ENCODE data around the gene CPNE9.

The CPNE9 gene

DNA sequence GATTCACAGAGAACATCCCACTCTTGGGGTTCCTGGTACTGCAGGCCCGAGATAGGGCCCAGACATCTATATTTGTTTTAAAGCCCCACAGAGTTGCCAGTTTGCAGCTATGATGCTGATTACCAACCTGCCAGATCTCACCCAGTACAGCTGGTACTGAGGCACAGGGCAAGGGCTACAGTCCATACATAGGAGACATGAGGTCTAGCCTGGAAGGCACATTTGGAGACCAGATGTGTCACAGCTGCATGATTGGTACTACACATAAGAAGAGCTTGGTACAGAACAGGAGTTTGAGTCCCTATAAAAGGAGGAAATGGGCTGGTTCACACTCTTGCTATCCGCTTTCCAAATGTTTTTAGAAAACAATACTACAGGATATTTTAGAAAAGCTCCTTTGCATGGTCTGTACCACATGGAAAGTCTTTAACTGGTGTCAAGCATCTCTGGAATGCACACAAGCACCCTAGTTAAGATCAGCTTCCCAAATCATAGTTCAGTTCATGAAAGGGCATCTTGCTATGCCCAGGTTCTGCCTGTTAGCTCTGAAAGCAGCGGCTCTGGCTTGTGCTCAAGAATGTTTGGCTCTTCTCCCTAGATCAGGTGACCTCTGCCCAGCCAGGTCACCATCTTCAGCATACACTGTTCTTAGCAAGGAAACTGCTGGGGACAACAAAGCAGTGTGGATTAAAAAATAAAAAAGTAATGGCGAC is 33.8 kb upstream of the CPNE9 start:
- no peaks in the 10 kb centered on the region for H3K9me2 ChIP-seq (replicated peaks; ENCODE audit: insufficient read depth, low read length)
- TF ChIP-seq EZH2phosphoT487 (IDR thresholded peaks at IDR 0.05; ENCODE audit: low read length), result no peak
- TF ChIP-seq EZH2 (optimal IDR thresholded peaks at IDR 0.05; ENCODE audit: low read depth, low read length), result no peak
- TF ChIP-seq CTCF (IDR thresholded peaks at IDR 0.05; ENCODE audit: low read length), result no peak
- H4K20me1 ChIP-seq (ENCODE audit: insufficient read depth, low read length), result no peaks in the 10 kb centered on the region
- no peaks in the 10 kb centered on the region for H3K4me1 ChIP-seq (ENCODE audit: low read length)
- H3K27ac ChIP-seq (ENCODE audit: low read length), result no peak overlapping the region
- H3F3A ChIP-seq (ENCODE audit: insufficient read depth, low read length), result no peaks in the 10 kb centered on the region
- no peak overlapping the region for H3K4me2 ChIP-seq (ENCODE audit: low read depth, low read length)
- H3K9me3 ChIP-seq (replicated peaks; ENCODE audit: insufficient read depth, low read length), result no peaks in the 10 kb centered on the region
- no peaks in the 10 kb centered on the region for H3K27me3 ChIP-seq (replicated peaks; ENCODE audit: insufficient read depth, low read length)
- H3K36me3 ChIP-seq (replicated peaks; ENCODE audit: insufficient read depth, low read length), result 0 out of 2 replicates have a peak, but pooled peaks cover 3% of the 10 kb centered on the region
- H2AFZ ChIP-seq (ENCODE audit: low read length), result no peak overlapping the region
- H3K9ac ChIP-seq (ENCODE audit: low read length), result no peak overlapping the region
- H3K79me2 ChIP-seq (ENCODE audit: low read length), result no peaks in the 10 kb centered on the region
- H3K4me3 ChIP-seq (ENCODE audit: low read length), result no peak overlapping the region
- no peak for DNase-seq

- Histone ChIP-seq H3K4me2 (ENCODE audit: low read depth, low read length) (no peak overlapping the region), H3K9ac (ENCODE audit: low read length) (no peak overlapping the region), H3K27ac (ENCODE audit: low read length) (no peak overlapping the region), H4K20me1 (ENCODE audit: insufficient read depth, low read length) (no peaks in the 10 kb centered on the region), H3F3A (ENCODE audit: insufficient read depth, low read length) (no peaks in the 10 kb centered on the region), H2AFZ (ENCODE audit: low read length) (no peak overlapping the region), H3K79me2 (ENCODE audit: low read length) (no peaks in the 10 kb centered on the region), H3K9me3 (replicated peaks; ENCODE audit: insufficient read depth, low read length) (no peaks in the 10 kb centered on the region), H3K36me3 (replicated peaks; ENCODE audit: insufficient read depth, low read length) (peaks cover 7% of the 10 kb centered on the region; the same call in 1 of the 2 replicates), H3K9me2 (replicated peaks; ENCODE audit: insufficient read depth, low read length) (no peaks in the 10 kb centered on the region), H3K4me1 (ENCODE audit: low read length) (no peaks in the 10 kb centered on the region), H3K27me3 (replicated peaks; ENCODE audit: insufficient read depth, low read length) (no peaks in the 10 kb centered on the region), H3K4me3 (ENCODE audit: low read length) (no peak overlapping the region)
- TF ChIP-seq EZH2phosphoT487 (IDR thresholded peaks at IDR 0.05; ENCODE audit: low read length) (no peak), CTCF (IDR thresholded peaks at IDR 0.05; ENCODE audit: low read length) (no peak), EZH2 (optimal IDR thresholded peaks at IDR 0.05; ENCODE audit: low read depth, low read length) (no peak)
- DNase-seq, result no peak
These were observed 30.6 kb upstream of the CPNE9 start for GRCh38 chr3:9673082-9673481.

GRCh38 chr3:9673752-9674151 is 29.9 kb upstream of the CPNE9 start:
- H4K20me1 ChIP-seq (ENCODE audit: insufficient read depth, low read length), result no peaks in the 10 kb centered on the region
- no peak overlapping the region for H3K4me3 ChIP-seq (ENCODE audit: low read length)
- peaks cover 7% of the 10 kb centered on the region; the same call in 1 of the 2 replicates for H3K36me3 ChIP-seq (replicated peaks; ENCODE audit: insufficient read depth, low read length)
- H3K27ac ChIP-seq (ENCODE audit: low read length), result no peak overlapping the region
- no peak for DNase-seq
- no peak overlapping the region for H3K9ac ChIP-seq (ENCODE audit: low read length)
- H3K27me3 ChIP-seq (replicated peaks; ENCODE audit: insufficient read depth, low read length), result no peaks in the 10 kb centered on the region
- H3F3A ChIP-seq (ENCODE audit: insufficient read depth, low read length), result no peaks in the 10 kb centered on the region
- no peak overlapping the region for H2AFZ ChIP-seq (ENCODE audit: low read length)
- H3K79me2 ChIP-seq (ENCODE audit: low read length), result no peaks in the 10 kb centered on the region
- TF ChIP-seq CTCF (IDR thresholded peaks at IDR 0.05; ENCODE audit: low read length), result no peak
- TF ChIP-seq EZH2phosphoT487 (IDR thresholded peaks at IDR 0.05; ENCODE audit: low read length), result no peak
- TF ChIP-seq EZH2 (optimal IDR thresholded peaks at IDR 0.05; ENCODE audit: low read depth, low read length), result no peak
- H3K9me3 ChIP-seq (replicated peaks; ENCODE audit: insufficient read depth, low read length), result no peaks in the 10 kb centered on the region
- H3K9me2 ChIP-seq (replicated peaks; ENCODE audit: insufficient read depth, low read length), result no peaks in the 10 kb centered on the region
- no peak overlapping the region for H3K4me2 ChIP-seq (ENCODE audit: low read depth, low read length)
- no peaks in the 10 kb centered on the region for H3K4me1 ChIP-seq (ENCODE audit: low read length)

All from MM.1S (cell line).